Measurements from ENCODE around the gene KDM5B. TPM values are rescaled to one million over a fixed set of nuclear protein-coding genes. Genes with fewer than 3 reads are reported as not detected.

The KDM5B gene
- total and polyA plus RNA-seq, 2 of the 8 experiments (the other 6 are each of a cell fraction or from before 2014, with no cell fraction given), result 73.3 to 210 TPM

DNA sequence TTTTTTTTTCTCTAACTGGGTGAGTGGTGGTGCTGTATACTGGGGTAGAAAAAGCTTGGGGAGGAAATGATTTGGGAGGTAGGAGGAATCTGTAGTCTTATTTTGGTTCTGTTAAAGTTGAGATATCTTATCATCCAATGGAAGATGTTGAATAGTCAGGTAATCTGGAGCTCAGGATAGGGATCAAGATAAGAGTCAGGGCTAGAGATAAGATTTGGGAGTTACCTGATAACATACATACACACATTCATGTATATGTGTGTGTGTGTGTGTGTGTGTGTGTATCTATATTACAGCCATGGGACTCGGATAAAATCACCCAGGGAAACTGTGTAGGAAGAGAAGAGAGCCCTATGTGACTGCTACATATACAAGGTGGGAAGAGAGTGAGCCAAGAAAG is 10.6 kb upstream of the KDM5B start (continued):
- no peak for TF ChIP-seq SIX5 (IDR thresholded peaks at IDR 0.05; ENCODE audit: low read depth, low read length)
- TF ChIP-seq KDM1A (IDR thresholded peaks at IDR 0.05; ENCODE audit: borderline replicate concordance, low read length), result no peak
- no peak for TF ChIP-seq BCL11A (IDR thresholded peaks at IDR 0.05; ENCODE audit: low read depth in 2 of 2, low read length in 2 of 2)
- no peak for TF ChIP-seq CHD7 (IDR thresholded peaks at IDR 0.05; ENCODE audit: insufficient replicate concordance, low read length)
- no peak for TF ChIP-seq PHF8 (conservative IDR thresholded peaks at IDR 0.05; ENCODE audit: low read depth, low read length)
- TF ChIP-seq MAFK (IDR thresholded peaks at IDR 0.05; ENCODE audit: low read depth, low read length), result no peak
- no peak for TF ChIP-seq GTF2F1 (IDR thresholded peaks at IDR 0.05; ENCODE audit: borderline replicate concordance, low read depth, low read length)
- no peak for TF ChIP-seq RAD21 (IDR thresholded peaks at IDR 0.05 in 1 of 2, conservative IDR thresholded peaks at IDR 0.05 in 1 of 2; ENCODE audit: low read depth in 2 of 2, low read length in 2 of 2)

Measured in H1 (cell line).